HTERT RPE-1 (cell line): Measurements from ENCODE around the gene TRABD2B.

Source experiments
- in situ Hi-C: fragments of 300-500 bp; cut with MboI; formaldehyde crosslinking; loops from 4 replicates; pipeline ENCODE4 v1.14.3; 2020; ENCODE audit warnings: low sequenced_read_pairs

Gene TRABD2B

DNA sequence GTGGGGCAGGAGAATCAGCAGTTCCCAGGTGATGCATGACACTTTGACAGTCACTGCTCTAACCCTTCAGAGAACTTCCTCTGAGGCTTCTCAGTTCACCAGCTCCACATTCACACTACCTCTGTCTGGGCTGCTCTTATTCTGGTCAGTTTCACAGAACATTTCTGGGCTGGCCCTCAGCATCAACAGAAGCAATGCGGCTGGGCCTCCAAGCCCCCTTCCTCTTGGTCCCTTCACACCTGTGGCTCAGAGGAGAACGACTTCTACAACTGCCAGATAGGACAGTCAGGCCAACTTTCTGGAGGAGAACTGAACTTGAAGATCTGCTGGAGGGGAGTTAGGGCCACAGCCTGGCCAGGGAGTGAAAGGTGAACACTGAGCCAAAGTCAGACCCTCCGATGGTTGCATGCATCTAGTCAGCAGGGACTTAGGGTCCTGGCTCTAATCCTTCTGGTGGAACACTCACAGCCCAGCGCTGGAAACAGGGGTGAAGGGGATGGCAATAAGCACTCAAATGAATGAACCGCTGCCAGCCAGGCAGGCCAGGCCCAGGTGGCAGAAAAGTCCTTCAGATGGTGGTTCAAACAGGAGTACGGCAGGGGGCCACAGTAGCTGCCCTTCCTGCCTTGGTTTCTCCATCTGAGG lies 285.2 kb downstream of the TRABD2B start:
- in situ Hi-C loops = no loop called here

DNA sequence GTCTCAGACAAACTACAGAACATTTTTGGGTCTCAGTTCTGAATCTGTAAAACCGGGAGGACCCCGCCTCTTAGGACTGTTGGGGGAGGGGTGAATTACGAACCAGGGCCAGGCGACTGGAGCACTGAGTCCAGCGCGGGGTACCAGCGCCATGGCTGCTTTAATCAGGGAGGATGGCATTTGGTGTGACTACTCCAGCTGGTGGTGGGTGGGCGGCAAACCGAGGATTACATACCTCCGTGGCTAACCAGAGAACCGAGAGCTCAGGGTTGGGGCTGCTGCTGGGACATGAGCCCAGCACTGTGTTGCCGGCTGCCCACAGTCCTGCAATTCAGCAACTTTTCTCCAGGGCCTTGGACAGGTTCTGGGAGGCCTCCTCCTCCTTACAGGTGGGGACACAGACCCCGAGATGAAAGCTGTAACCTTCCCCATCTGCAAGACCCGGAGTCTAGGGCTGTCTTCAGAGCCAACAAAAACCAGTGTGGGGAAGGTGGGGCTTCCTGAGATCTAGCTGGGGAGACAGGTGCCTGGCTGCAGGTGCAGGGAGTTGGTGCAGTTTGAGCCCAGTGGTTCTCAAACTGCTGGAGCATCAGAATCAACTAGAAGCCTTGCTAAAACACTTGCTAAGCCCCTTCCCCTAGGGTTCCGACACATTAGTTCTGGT lies 285.9 kb downstream of the TRABD2B start:
- in situ Hi-C loops = no loop called here
